Peyer's patch (tissue), 4 donors: ENCODE data around the gene TUFT1.
A peak's percentile ranks its signal among the peaks of the same experiment; 100 is the strongest.

ENCODE experiments used
- POLR2A ChIP-seq, 2 donors: fragments of 450-650 bp; IDR thresholded peaks; one replicate each; pipeline ENCODE4 v1.5.1; 2017; ENCODE audit warnings: antibody characterized with exemption in 2 of 2, mild to moderate bottlenecking in 2 of 2, moderate library complexity in 2 of 2
- TF ChIP-seq, protein P1 (sequence below), 6 experiments: fragments of 450-650 bp in 4 of 6; fragments of 200-600 bp in 2 of 6; sonication (generic) in 1 of 6; IDR thresholded peaks; one replicate each; pipeline ENCODE4 v1.5.1; 2017 to 2019; ENCODE audit warnings: antibody characterized with exemption in 6 of 6, mild to moderate bottlenecking in 3 of 6, moderate library complexity in 1 of 6

DNA sequence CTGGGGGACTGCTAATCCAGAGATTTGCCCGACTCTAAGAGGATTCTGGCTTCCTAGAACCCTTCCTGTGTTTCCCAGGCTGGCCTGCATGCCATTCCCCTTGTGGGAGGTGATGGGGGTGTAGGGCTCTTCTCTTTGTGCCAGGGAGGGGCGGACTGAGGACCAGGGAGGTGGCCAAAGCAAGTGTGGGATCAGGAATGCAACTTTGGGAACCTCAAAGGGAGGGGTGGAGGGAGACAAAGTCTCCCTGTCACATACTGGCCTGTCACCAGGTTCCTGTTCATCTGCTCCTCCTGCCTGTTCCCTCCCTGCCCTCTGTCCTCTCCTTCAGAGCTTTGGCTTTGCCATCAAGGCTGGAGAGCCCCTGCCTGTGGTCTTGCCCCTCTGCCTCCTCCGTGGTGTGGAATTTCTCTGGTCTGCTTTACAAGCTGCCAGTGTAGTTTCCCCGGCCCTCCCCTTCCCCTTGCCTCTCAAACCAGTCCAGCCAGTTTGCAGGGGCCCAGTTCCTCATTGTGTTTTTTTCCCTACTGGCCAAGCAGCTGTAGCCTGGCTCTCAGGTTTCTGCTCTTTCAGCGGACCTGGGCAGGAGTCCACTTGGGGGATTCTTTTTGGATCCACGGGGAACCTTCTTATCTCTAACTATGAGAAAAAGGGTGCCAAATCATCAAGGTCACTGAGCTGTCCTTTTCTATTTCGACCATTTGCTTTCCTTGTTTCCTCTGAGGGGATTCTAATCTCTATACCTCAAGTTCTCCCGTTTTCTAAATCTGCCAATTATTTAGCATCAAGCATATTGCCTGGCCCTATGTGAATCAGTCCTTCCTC is 27.1 kb upstream of the TUFT1 start:
- peak; percentile 22 to 47 for TF ChIP-seq POLR2A (IDR thresholded peaks at IDR 0.05)
- TF ChIP-seq, protein P1, sequence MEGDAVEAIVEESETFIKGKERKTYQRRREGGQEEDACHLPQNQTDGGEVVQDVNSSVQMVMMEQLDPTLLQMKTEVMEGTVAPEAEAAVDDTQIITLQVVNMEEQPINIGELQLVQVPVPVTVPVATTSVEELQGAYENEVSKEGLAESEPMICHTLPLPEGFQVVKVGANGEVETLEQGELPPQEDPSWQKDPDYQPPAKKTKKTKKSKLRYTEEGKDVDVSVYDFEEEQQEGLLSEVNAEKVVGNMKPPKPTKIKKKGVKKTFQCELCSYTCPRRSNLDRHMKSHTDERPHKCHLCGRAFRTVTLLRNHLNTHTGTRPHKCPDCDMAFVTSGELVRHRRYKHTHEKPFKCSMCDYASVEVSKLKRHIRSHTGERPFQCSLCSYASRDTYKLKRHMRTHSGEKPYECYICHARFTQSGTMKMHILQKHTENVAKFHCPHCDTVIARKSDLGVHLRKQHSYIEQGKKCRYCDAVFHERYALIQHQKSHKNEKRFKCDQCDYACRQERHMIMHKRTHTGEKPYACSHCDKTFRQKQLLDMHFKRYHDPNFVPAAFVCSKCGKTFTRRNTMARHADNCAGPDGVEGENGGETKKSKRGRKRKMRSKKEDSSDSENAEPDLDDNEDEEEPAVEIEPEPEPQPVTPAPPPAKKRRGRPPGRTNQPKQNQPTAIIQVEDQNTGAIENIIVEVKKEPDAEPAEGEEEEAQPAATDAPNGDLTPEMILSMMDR (IDR thresholded peaks at IDR 0.05): peak in 2 of 6 experiments; percentile 1 to 4
